ENCODE measurements around the gene CGNL1. TPM values are rescaled to one million over a fixed set of nuclear protein-coding genes. Genes with fewer than 3 reads are reported as not detected.

Gene CGNL1
- total RNA-seq: 0.43 and 1.9 TPM in 2 replicates

GRCh38 chr15:57375827-57376695 is at the start of gene CGNL1:
CGNL1 (plus strand) TSS chr15:57376505; CDS start chr15:57438000, 61,495 bp downstream.

GRCh38 chr15:57591822-57592367 is 215.6 kb downstream of the CGNL1 start, which contains the start of gene MYZAP:
MYZAP (plus strand) TSS chr15:57591904; CDS start chr15:57592035, 131 bp downstream.

Other genes starting within 250 kb of the CGNL1 start
- 1.2 and 1.3 TPM in 2 replicates for gene MYZAP, start 215.4 kb downstream of the CGNL1 start, total RNA-seq